Glutamatergic neuron (in vitro differentiated cells): ENCODE measurements around the gene UNK. TPM values are rescaled to one million over a fixed set of nuclear protein-coding genes. Genes with fewer than 3 reads are reported as not detected.
"Not testable (repeated sequence)": the region's sequence is repeated elsewhere in the genome, so short reads cannot be mapped to it uniquely, and the experiment has no call there.

Experiments
- DNase-seq: peaks from one replicate; pipeline ENCODE4 v3.0.0; 2022
- H3K27ac Mint-ChIP-seq: one replicate; pipeline ENCODE4 v1.8.0; 2020; ENCODE audit warnings: mild to moderate bottlenecking, mixed read lengths, inconsistent platforms; ENCODE audit not compliant: unreplicated experiment
- H3K27me3 Mint-ChIP-seq: one replicate; pipeline ENCODE4 v1.8.0; 2020; ENCODE audit warnings: mild to moderate bottlenecking, moderate library complexity, mixed read lengths, inconsistent platforms; ENCODE audit not compliant: unreplicated experiment
- H3K36me3 Mint-ChIP-seq: one replicate; pipeline ENCODE4 v1.8.0; 2020; ENCODE audit warnings: mild to moderate bottlenecking, mixed read lengths, inconsistent platforms; ENCODE audit not compliant: unreplicated experiment
- H3K4me1 Mint-ChIP-seq: one replicate; pipeline ENCODE4 v1.8.0; 2020; ENCODE audit warnings: mild to moderate bottlenecking, low read depth, mixed read lengths, inconsistent platforms; ENCODE audit not compliant: unreplicated experiment
- H3K4me3 Mint-ChIP-seq: one replicate; pipeline ENCODE4 v1.8.0; 2020; ENCODE audit warnings: mild to moderate bottlenecking, mixed read lengths, inconsistent platforms; ENCODE audit not compliant: unreplicated experiment
- H3K9me3 Mint-ChIP-seq: one replicate; pipeline ENCODE4 v1.8.0; 2020; ENCODE audit warnings: mild to moderate bottlenecking, moderate library complexity, mixed read lengths, inconsistent platforms; ENCODE audit not compliant: unreplicated experiment
- CTCF ChIP-seq: fragments of 200-600 bp; sonication (generic); IDR thresholded peaks from one replicate; pipeline ENCODE4 v1.5.0; 2021; ENCODE audit not compliant: partially characterized antibody, unreplicated experiment
- total RNA-seq: library from RNA; stranded (reverse); fragmentation: NEBNext Ultra II Directional; extraction: Animal tissue kit (Norgen Biotek cat#: 25700); gene quantifications from one replicate; pipeline ENCODE4 v1.2.1, GENCODE V29; 2021; ENCODE audit not compliant: unreplicated experiment

UNK gene
- total RNA-seq, 1 donor from 2014 or later, result 65.5 TPM

- Mint-ChIP-seq H3K27ac (no peak overlapping the region), H3K9me3 (peaks cover 4% of the 10 kb centered on the region), H3K4me1 (peaks cover 9% of the 10 kb centered on the region), H3K4me3 (no peak overlapping the region), H3K27me3 (no peaks in the 10 kb centered on the region), H3K36me3 (no peaks in the 10 kb centered on the region)
- TF ChIP-seq CTCF, result no peak
- DNase-seq, result no peak
Measured at GRCh38 chr17:75853433-75853832, 68.8 kb downstream of the UNK start.

GRCh38 chr17:75854101-75854748, 69.6 kb downstream of the UNK start:
- no peaks in the 10 kb centered on the region for H3K27me3 Mint-ChIP-seq
- no peaks in the 10 kb centered on the region for H3K36me3 Mint-ChIP-seq
- no peak for DNase-seq
- no peak for TF ChIP-seq CTCF
- H3K4me3 Mint-ChIP-seq, result no peak overlapping the region
- H3K4me1 Mint-ChIP-seq, result peaks cover 9% of the 10 kb centered on the region
- H3K9me3 Mint-ChIP-seq, result peaks cover 4% of the 10 kb centered on the region
- peak overlapping the region; percentile 80 for H3K27ac Mint-ChIP-seq

GRCh38 chr17:75854881-75855309, 70.3 kb downstream of the UNK start:
- Mint-ChIP-seq H3K36me3 (no peaks in the 10 kb centered on the region), H3K4me3 (no peak overlapping the region), H3K27ac (no peak overlapping the region), H3K4me1 (peaks cover 9% of the 10 kb centered on the region), H3K27me3 (no peaks in the 10 kb centered on the region), H3K9me3 (peaks cover 4% of the 10 kb centered on the region)
- TF ChIP-seq CTCF, result no peak
- DNase-seq, result no peak

GRCh38 chr17:75855310-75856061, 70.9 kb downstream of the UNK start, which contains the start of gene WBP2:
WBP2 (minus strand) TSS chr17:75855335; CDS start chr17:75855297, 38 bp downstream.
- no peaks in the 10 kb centered on the region for H3K36me3 Mint-ChIP-seq
- H3K4me1 Mint-ChIP-seq, result peaks cover 9% of the 10 kb centered on the region
- peak; percentile 96 for DNase-seq
- H3K9me3 Mint-ChIP-seq, result peaks cover 4% of the 10 kb centered on the region
- peak within 1 kb of the TSS; percentile 90 for H3K27ac Mint-ChIP-seq
- TF ChIP-seq CTCF, result no peak
- peak within 1 kb of the TSS; percentile 91 for H3K4me3 Mint-ChIP-seq
- H3K27me3 Mint-ChIP-seq, result no peaks in the 10 kb centered on the region

- Mint-ChIP-seq H3K27ac (peak overlapping the region; percentile 90), H3K27me3 (no peaks in the 10 kb centered on the region), H3K4me3 (peak overlapping the region; percentile 91), H3K4me1 (peaks cover 9% of the 10 kb centered on the region), H3K9me3 (peaks cover 2% of the 10 kb centered on the region), H3K36me3 (no peaks in the 10 kb centered on the region)
- no peak for TF ChIP-seq CTCF
- no peak for DNase-seq
Measured at GRCh38 chr17:75856062-75856756, 71.6 kb downstream of the UNK start.

- H3K4me3 Mint-ChIP-seq, H3K4me1 Mint-ChIP-seq, DNase-seq, H3K36me3 Mint-ChIP-seq, H3K27ac Mint-ChIP-seq, H3K9me3 Mint-ChIP-seq, H3K27me3 Mint-ChIP-seq: not testable (repeated sequence)
Measured at GRCh38 chr17:75859358-75859757, 74.8 kb downstream of the UNK start.
